Astrocyte (in vitro differentiated cells and primary cell): ENCODE results near the gene ITSN1. TPM values are rescaled to one million over a fixed set of nuclear protein-coding genes. Genes with fewer than 3 reads are reported as not detected.

Source experiments
- DNase-seq: peaks from one replicate; pipeline ENCODE4 v3.0.0-alpha.2; 2010; ENCODE audit warnings: low read depth
- FAIRE-seq: peaks from 2 replicates; lab custom pipeline; 2011; peaks lifted over from hg19 to GRCh38; lab: Jason Lieb, UNC
- H2AFZ ChIP-seq: 2 replicates; pipeline ENCODE4 v1.6.0; 2012; ENCODE audit warnings: low read depth, low read length, inconsistent platforms
- H3K27ac ChIP-seq: 2 replicates; pipeline ENCODE4 v1.5.1; 2011; ENCODE audit warnings: low read depth, low read length, inconsistent platforms
- H3K27me3 ChIP-seq: 2 replicates; pipeline ENCODE4 v1.6.0; 2011; ENCODE audit warnings: low read length, inconsistent platforms; ENCODE audit not compliant: insufficient read depth
- H3K36me3 ChIP-seq: 2 replicates; pipeline ENCODE4 v1.5.1; 2011; ENCODE audit warnings: low read length, inconsistent platforms; ENCODE audit not compliant: insufficient read depth
- H3K4me1 ChIP-seq: 2 replicates; pipeline ENCODE4 v1.5.1; 2011; ENCODE audit warnings: low read length, inconsistent platforms; ENCODE audit not compliant: insufficient read depth
- H3K4me2 ChIP-seq: 2 replicates; pipeline ENCODE4 v1.6.0; 2012; ENCODE audit warnings: low read length, inconsistent platforms
- H3K4me3 ChIP-seq: 2 replicates; pipeline ENCODE4 v1.5.1; 2011; ENCODE audit warnings: low read depth, mild to moderate bottlenecking, low read length, inconsistent platforms; ENCODE audit not compliant: insufficient read depth
- H3K79me2 ChIP-seq: 2 replicates; pipeline ENCODE4 v1.6.0; 2012; ENCODE audit warnings: mild to moderate bottlenecking, low read length, inconsistent platforms; ENCODE audit not compliant: insufficient read depth
- H3K9ac ChIP-seq: 2 replicates; pipeline ENCODE4 v1.6.0; 2012; ENCODE audit warnings: mild to moderate bottlenecking, low read length, inconsistent platforms
- H3K9me3 ChIP-seq: 2 replicates; pipeline ENCODE4 v1.5.1; 2012; ENCODE audit warnings: low read depth, mild to moderate bottlenecking, low read length, inconsistent platforms; ENCODE audit not compliant: insufficient read depth
- H4K20me1 ChIP-seq: 2 replicates; pipeline ENCODE4 v1.6.0; 2012; ENCODE audit warnings: low read length, inconsistent platforms; ENCODE audit not compliant: insufficient read depth
- H3K27ac Mint-ChIP-seq: one replicate; pipeline ENCODE4 v1.8.0; 2021; ENCODE audit warnings: mild to moderate bottlenecking, mixed read lengths; ENCODE audit not compliant: unreplicated experiment
- H3K27me3 Mint-ChIP-seq: one replicate; pipeline ENCODE4 v1.8.0; 2021; ENCODE audit warnings: low read depth, mixed read lengths; ENCODE audit not compliant: unreplicated experiment
- H3K36me3 Mint-ChIP-seq: one replicate; pipeline ENCODE4 v1.8.0; 2021; ENCODE audit warnings: low read depth, mixed read lengths; ENCODE audit not compliant: unreplicated experiment
- H3K4me1 Mint-ChIP-seq: one replicate; pipeline ENCODE4 v1.8.0; 2021; ENCODE audit warnings: low read depth, mixed read lengths; ENCODE audit not compliant: unreplicated experiment
- H3K4me3 Mint-ChIP-seq: one replicate; pipeline ENCODE4 v1.8.0; 2021; ENCODE audit warnings: mild to moderate bottlenecking, moderate library complexity, mixed read lengths; ENCODE audit not compliant: unreplicated experiment
- H3K9me3 Mint-ChIP-seq: one replicate; pipeline ENCODE4 v1.8.0; 2021; ENCODE audit warnings: mild to moderate bottlenecking, mixed read lengths; ENCODE audit not compliant: unreplicated experiment
- CTCF ChIP-seq: IDR thresholded peaks from 2 replicates; pipeline ENCODE4 v1.5.1; 2011; ENCODE audit warnings: low read depth, mild to moderate bottlenecking, inconsistent platforms, low read length, moderate library complexity; ENCODE audit not compliant: insufficient read depth
- EZH2 ChIP-seq: IDR thresholded peaks from 2 replicates; pipeline ENCODE4 v1.6.1; 2012; ENCODE audit warnings: mild to moderate bottlenecking, low read length, inconsistent platforms; ENCODE audit not compliant: insufficient read depth
- total RNA-seq: library from RNA; stranded (reverse); gene quantifications from 2 replicates; pipeline ENCODE4 v1.2.1, GENCODE V29; 2021

Gene ITSN1
- total RNA-seq, 1 donor from 2014 or later, result 77.3 TPM

DNA sequence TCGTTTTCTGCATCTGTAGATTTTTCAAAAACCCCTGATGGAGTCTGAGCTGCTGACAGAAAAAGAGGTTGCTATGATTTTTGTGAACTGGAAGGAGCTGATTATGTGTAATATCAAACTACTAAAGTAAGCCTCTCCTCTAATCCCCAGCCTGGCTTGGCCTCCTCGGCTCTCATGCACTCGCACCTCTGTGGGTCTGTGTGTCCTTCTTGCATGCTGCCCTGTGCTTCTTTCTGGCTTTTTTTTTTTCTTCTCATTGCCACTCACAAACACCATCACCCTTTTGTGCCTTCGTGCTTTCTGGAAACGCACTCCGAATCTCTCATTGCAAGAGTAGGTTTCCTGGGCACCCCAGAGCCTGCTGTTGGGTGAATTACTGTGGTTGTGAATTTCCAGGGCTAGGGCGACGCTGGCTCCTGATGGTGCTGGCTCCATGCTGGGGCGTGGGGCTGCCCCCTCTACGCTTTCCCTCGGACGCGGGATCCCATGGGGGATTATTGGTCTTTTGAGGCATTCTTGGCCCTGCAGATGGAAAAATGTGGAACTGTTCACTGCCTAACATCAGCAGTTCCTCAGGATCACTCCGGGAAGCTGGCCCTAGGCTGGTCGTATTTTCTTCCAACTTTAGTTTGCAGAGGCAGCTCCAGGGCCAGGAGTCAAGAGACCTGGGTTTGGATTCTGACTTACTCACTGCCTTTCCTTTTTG, 216.5 kb downstream of the ITSN1 start:
- H3K36me3 ChIP-seq, result no peaks in the 10 kb centered on the region
- Mint-ChIP-seq H3K27ac (no peak overlapping the region), H3K4me1 (peaks cover 5% of the 10 kb centered on the region), H3K36me3 (no peaks in the 10 kb centered on the region), H3K9me3 (peaks cover 2% of the 10 kb centered on the region), H3K4me3 (no peak overlapping the region), H3K27me3 (peaks cover 14% of the 10 kb centered on the region)
- no peaks in the 10 kb centered on the region for H3K4me1 ChIP-seq
- H3K27ac ChIP-seq, result no peak overlapping the region
- H4K20me1 ChIP-seq, result no peaks in the 10 kb centered on the region
- H3K4me2 ChIP-seq, result no peak overlapping the region
- no peaks in the 10 kb centered on the region for H3K79me2 ChIP-seq
- TF ChIP-seq CTCF, result no peak
- TF ChIP-seq EZH2, result no peak
- H3K4me3 ChIP-seq, result no peak overlapping the region
- H3K9ac ChIP-seq, result no peak overlapping the region
- no peak overlapping the region for H2AFZ ChIP-seq
- H3K9me3 ChIP-seq, result no peaks in the 10 kb centered on the region
- DNase-seq (no peak), FAIRE-seq (no peak)
- H3K27me3 ChIP-seq, result peaks cover 3% of the 10 kb centered on the region

DNA sequence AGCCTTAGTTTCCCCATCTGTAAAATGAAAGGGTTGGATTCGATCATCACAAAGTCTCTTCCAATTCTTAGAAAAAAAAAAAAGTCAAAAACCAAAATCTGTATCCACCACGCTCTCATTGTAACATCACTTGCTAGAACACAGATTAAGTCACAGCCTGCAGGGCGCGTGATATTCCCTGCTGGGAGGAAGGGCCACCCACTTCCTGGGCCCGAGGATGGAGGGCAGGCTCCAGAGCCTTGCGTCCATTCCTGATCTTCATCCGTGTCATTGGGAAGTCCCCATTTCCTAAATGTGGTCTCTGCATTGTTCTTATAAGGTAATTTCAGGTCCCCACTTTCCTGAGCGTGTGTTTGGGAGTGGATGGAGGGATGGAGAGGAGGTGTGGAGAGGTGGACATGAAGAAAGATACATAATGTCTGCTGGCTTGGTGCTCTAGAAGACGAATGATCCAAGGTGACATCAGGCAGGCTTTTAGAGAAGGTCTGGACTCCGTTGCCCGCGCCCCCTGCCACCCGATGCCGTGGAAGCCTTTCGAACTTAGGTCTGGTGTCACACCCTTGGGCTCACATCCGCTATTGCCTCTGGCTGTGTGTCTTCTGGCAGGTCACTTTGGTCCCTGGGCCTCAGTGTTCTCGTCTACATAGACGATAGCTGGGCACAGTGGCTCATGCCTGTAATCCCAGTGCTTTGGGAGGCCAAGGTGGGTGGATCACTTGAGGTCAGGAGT, 217.2 kb downstream of the ITSN1 start:
- Histone ChIP-seq H3K4me1 (no peaks in the 10 kb centered on the region), H4K20me1 (no peaks in the 10 kb centered on the region), H3K4me3 (no peak overlapping the region), H3K9me3 (no peaks in the 10 kb centered on the region), H3K9ac (no peak overlapping the region), H3K27me3 (peaks cover 3% of the 10 kb centered on the region), H3K4me2 (no peak overlapping the region), H3K79me2 (no peaks in the 10 kb centered on the region), H3K27ac (no peak overlapping the region), H3K36me3 (no peaks in the 10 kb centered on the region), H2AFZ (no peak overlapping the region)
- no peaks in the 10 kb centered on the region for H3K9me3 Mint-ChIP-seq
- no peak overlapping the region for H3K27ac Mint-ChIP-seq
- TF ChIP-seq EZH2, result no peak
- TF ChIP-seq CTCF, result no peak
- FAIRE-seq (no peak), DNase-seq (no peak)
- peaks cover 4% of the 10 kb centered on the region for H3K4me1 Mint-ChIP-seq
- peaks cover 19% of the 10 kb centered on the region for H3K27me3 Mint-ChIP-seq
- H3K4me3 Mint-ChIP-seq, result no peak overlapping the region
- no peaks in the 10 kb centered on the region for H3K36me3 Mint-ChIP-seq
